Astrocyte (in vitro differentiated cells and primary cell): Measurements from ENCODE around the gene PLPP4.

Source experiments
- CTCF ChIP-seq: IDR thresholded peaks from 2 replicates; pipeline ENCODE4 v1.5.1; 2011; ENCODE audit warnings: low read depth, mild to moderate bottlenecking, inconsistent platforms, low read length, moderate library complexity; ENCODE audit not compliant: insufficient read depth
- EZH2 ChIP-seq: IDR thresholded peaks from 2 replicates; pipeline ENCODE4 v1.6.1; 2012; ENCODE audit warnings: mild to moderate bottlenecking, low read length, inconsistent platforms; ENCODE audit not compliant: insufficient read depth

GRCh38 chr10:120553911-120554310 lies 96.9 kb downstream of the PLPP4 start:
- TF ChIP-seq CTCF: no peak
- TF ChIP-seq EZH2: no peak
